Type B pancreatic cell (in vitro differentiated cells): ENCODE data around the gene FBXW5. TPM values are rescaled to one million over a fixed set of nuclear protein-coding genes. Genes with fewer than 3 reads are reported as not detected.

Experiments
- DNase-seq: peaks from one replicate; pipeline ENCODE4 v3.0.0; 2021; ENCODE audit warnings: mixed read lengths; ENCODE audit not compliant: unreplicated experiment; ENCODE audit errors: extremely low spot score
- H3K27ac Mint-ChIP-seq: 2 replicates; pipeline ENCODE4 v1.8.0; 2021; ENCODE audit warnings: mild to moderate bottlenecking, mixed read lengths
- H3K27me3 Mint-ChIP-seq: 2 replicates; pipeline ENCODE4 v1.8.0; 2021; ENCODE audit warnings: mixed read lengths
- H3K36me3 Mint-ChIP-seq: 2 replicates; pipeline ENCODE4 v1.8.0; 2021; ENCODE audit warnings: mixed read lengths
- H3K4me1 Mint-ChIP-seq: one replicate; pipeline ENCODE4 v1.8.0; 2021; ENCODE audit warnings: mixed read lengths; ENCODE audit not compliant: unreplicated experiment
- H3K4me3 Mint-ChIP-seq: 2 replicates; pipeline ENCODE4 v1.8.0; 2021; ENCODE audit warnings: mild to moderate bottlenecking, mixed read lengths
- H3K9me3 Mint-ChIP-seq: 2 replicates; pipeline ENCODE4 v1.8.0; 2021; ENCODE audit warnings: mixed read lengths
- total RNA-seq: library from RNA; stranded (reverse); gene quantifications from 2 replicates; pipeline ENCODE4 v1.2.1, GENCODE V29; 2021; ENCODE audit warnings: low replicate concordance
- TF ChIP-seq, protein P1 (sequence below): fragments of 200-600 bp; sonication (generic); conservative IDR thresholded peaks from 2 replicates; pipeline ENCODE4 v1.5.0; 2021; ENCODE audit warnings: antibody characterized with exemption, mild to moderate bottlenecking

FBXW5 gene
- total RNA-seq, 1 donor from 2014 or later = 82.8 TPM

DNA sequence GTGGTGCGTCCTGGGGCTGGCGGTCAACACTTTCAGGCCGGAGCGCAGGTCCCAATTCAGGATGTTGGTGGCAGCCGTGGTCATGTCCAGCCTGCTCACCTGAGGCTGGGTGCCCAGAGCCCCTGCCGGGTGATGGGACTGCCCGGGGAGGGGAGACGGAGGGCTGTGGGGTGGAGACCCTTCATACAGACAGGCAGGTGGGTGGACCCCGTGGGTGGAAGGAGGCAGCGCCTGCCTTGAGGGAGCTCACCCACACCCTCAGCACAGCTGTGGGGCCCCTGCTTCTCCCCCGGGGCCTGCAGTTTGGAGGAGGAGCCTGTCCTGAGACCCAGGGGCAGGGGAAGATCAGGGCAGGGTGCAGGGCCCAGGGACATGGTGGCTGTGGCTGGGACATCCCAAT is 25.8 kb upstream of the FBXW5 start:
- H3K4me1 Mint-ChIP-seq = peaks cover 4% of the 10 kb centered on the region
- no peaks in the 10 kb centered on the region for H3K9me3 Mint-ChIP-seq
- no peak overlapping the region for H3K27ac Mint-ChIP-seq
- TF ChIP-seq, protein P1, sequence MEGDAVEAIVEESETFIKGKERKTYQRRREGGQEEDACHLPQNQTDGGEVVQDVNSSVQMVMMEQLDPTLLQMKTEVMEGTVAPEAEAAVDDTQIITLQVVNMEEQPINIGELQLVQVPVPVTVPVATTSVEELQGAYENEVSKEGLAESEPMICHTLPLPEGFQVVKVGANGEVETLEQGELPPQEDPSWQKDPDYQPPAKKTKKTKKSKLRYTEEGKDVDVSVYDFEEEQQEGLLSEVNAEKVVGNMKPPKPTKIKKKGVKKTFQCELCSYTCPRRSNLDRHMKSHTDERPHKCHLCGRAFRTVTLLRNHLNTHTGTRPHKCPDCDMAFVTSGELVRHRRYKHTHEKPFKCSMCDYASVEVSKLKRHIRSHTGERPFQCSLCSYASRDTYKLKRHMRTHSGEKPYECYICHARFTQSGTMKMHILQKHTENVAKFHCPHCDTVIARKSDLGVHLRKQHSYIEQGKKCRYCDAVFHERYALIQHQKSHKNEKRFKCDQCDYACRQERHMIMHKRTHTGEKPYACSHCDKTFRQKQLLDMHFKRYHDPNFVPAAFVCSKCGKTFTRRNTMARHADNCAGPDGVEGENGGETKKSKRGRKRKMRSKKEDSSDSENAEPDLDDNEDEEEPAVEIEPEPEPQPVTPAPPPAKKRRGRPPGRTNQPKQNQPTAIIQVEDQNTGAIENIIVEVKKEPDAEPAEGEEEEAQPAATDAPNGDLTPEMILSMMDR = no peak
- H3K36me3 Mint-ChIP-seq = no peaks in the 10 kb centered on the region
- DNase-seq = no peak
- H3K4me3 Mint-ChIP-seq = no peak overlapping the region
- no peaks in the 10 kb centered on the region for H3K27me3 Mint-ChIP-seq

GRCh38 chr9:136969774-136970173 is 25.2 kb upstream of the FBXW5 start:
- H3K27me3 Mint-ChIP-seq = no peaks in the 10 kb centered on the region
- TF ChIP-seq, protein P1 = no peak
- H3K9me3 Mint-ChIP-seq = no peaks in the 10 kb centered on the region
- peaks cover 6% of the 10 kb centered on the region for H3K4me1 Mint-ChIP-seq
- no peak overlapping the region for H3K4me3 Mint-ChIP-seq
- DNase-seq = no peak
- no peaks in the 10 kb centered on the region for H3K36me3 Mint-ChIP-seq
- H3K27ac Mint-ChIP-seq = no peak overlapping the region

- Mint-ChIP-seq H3K27me3 (no peaks in the 10 kb centered on the region), H3K27ac (no peak overlapping the region), H3K9me3 (no peaks in the 10 kb centered on the region), H3K36me3 (no peaks in the 10 kb centered on the region), H3K4me1 (peaks cover 9% of the 10 kb centered on the region), H3K4me3 (no peak overlapping the region)
- no peak for DNase-seq
- TF ChIP-seq, protein P1 = no peak
Observed at GRCh38 chr9:136969150-136969549, 24.6 kb upstream of the FBXW5 start.

DNA sequence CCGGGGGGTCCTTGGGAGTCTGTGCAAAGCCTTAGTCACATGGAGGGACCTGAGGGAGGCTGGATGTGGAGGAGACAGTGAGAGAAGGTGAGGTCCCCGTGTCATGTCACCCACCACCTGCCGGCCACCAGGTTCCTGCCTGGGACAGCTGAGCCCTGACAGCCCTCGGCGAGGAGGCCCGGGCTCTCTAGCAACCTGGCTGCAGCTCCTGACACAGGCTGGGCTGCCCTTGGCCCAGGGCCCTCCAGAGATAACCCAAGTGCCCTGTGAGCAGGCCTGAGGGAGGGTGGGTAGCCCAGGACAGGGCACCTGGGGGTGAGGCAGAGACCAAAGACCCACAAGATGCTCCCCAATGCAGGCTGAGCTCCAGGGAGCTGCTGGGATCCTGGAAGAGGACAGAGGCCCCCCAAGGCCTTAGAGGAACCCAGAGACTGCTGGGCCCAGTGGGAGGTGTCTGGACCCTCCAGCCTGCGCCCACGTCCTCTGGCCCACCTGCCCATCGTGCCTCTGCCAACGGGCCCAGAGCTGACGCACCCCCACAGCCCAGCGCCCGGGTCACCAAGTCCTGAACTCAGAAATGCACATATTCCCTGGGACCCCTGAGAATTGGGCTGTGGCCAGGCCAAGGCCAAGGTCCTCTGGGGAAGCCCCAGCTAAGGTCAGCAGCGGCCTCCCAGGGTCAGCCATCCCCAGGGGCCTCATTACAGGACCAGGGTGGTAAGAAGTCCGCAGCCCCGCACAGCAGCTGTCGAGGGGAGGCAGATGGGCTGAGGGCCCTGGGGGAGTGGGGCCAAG is 24.0 kb upstream of the FBXW5 start:
- H3K27ac Mint-ChIP-seq = no peak overlapping the region
- TF ChIP-seq, protein P1 = no peak
- H3K9me3 Mint-ChIP-seq = no peaks in the 10 kb centered on the region
- H3K36me3 Mint-ChIP-seq = no peaks in the 10 kb centered on the region
- H3K4me1 Mint-ChIP-seq = peaks cover 9% of the 10 kb centered on the region
- H3K27me3 Mint-ChIP-seq = no peaks in the 10 kb centered on the region
- no peak overlapping the region for H3K4me3 Mint-ChIP-seq
- DNase-seq = no peak

GRCh38 chr9:136965771-136966484 is 21.4 kb upstream of the FBXW5 start:
- peaks cover 9% of the 10 kb centered on the region for H3K4me1 Mint-ChIP-seq
- no peaks in the 10 kb centered on the region for H3K27me3 Mint-ChIP-seq
- no peak overlapping the region for H3K4me3 Mint-ChIP-seq
- no peaks in the 10 kb centered on the region for H3K36me3 Mint-ChIP-seq
- H3K27ac Mint-ChIP-seq = no peak overlapping the region
- no peak for DNase-seq
- no peaks in the 10 kb centered on the region for H3K9me3 Mint-ChIP-seq
- TF ChIP-seq, protein P1 = no peak
